IPS-NIHi11 (cell line): ENCODE data around the gene PTPRCAP.
A peak's percentile ranks its signal among the peaks of the same experiment; 100 is the strongest.

Source experiments
- DNase-seq: peaks from one replicate; pipeline ENCODE4 v3.0.0; 2012; ENCODE audit warnings: mixed read lengths, low spot score

The PTPRCAP gene

GRCh38 chr11:67423891-67424613 is 13.4 kb downstream of the PTPRCAP start:
- no peak for DNase-seq

- DNase-seq, result no peak
Measured at GRCh38 chr11:67423466-67423865, 14.0 kb downstream of the PTPRCAP start.

- no peak for DNase-seq
Measured at GRCh38 chr11:67422891-67423290, 14.6 kb downstream of the PTPRCAP start.

GRCh38 chr11:67421430-67422031 is 16.0 kb downstream of the PTPRCAP start:
- no peak for DNase-seq

- peak; percentile 99 for DNase-seq
Measured at GRCh38 chr11:67420646-67421429, 16.6 kb downstream of the PTPRCAP start.

GRCh38 chr11:67420147-67420645 is 17.3 kb downstream of the PTPRCAP start:
- no peak for DNase-seq

GRCh38 chr11:67419325-67420049 is 18.0 kb downstream of the PTPRCAP start:
- DNase-seq, result no peak

- no peak for DNase-seq
Measured at GRCh38 chr11:67418476-67419281, 18.8 kb downstream of the PTPRCAP start.

GRCh38 chr11:67417425-67417824 is 20.1 kb downstream of the PTPRCAP start:
- no peak for DNase-seq

GRCh38 chr11:67416416-67417335 is 20.8 kb downstream of the PTPRCAP start:
- no peak for DNase-seq

GRCh38 chr11:67415501-67416304 is 21.8 kb downstream of the PTPRCAP start, which contains the start of gene CARNS1:
TSS of gene CARNS1 (plus strand) at chr11:67415678. CDS start at chr11:67416200, 522 bp downstream.
- DNase-seq, result no peak

- no peak for DNase-seq
Measured at GRCh38 chr11:67413266-67413849, 24.1 kb downstream of the PTPRCAP start.

GRCh38 chr11:67412495-67413179 is 24.8 kb downstream of the PTPRCAP start:
- DNase-seq, result no peak

- DNase-seq, result no peak
Measured at GRCh38 chr11:67411785-67412152, 25.7 kb downstream of the PTPRCAP start.

GRCh38 chr11:67410984-67411784 is 26.3 kb downstream of the PTPRCAP start:
- DNase-seq, result no peak

- no peak for DNase-seq
Measured at GRCh38 chr11:67410369-67410831, 27.1 kb downstream of the PTPRCAP start.

GRCh38 chr11:67409781-67410368 is 27.6 kb downstream of the PTPRCAP start:
- DNase-seq, result peak; percentile 90
